K562 (cell line): ENCODE results near the gene ZBTB16. TPM values are rescaled to one million over a fixed set of nuclear protein-coding genes. Genes with fewer than 3 reads are reported as not detected.

Experiments
- CLOCK ChIP-seq: fragments of 250-450 bp; sonication (Bioruptor Pico); IDR thresholded peaks from 2 replicates; pipeline ENCODE4 v1.4.0; 2020; ENCODE audit warnings: mild to moderate bottlenecking, moderate library complexity, borderline replicate concordance
- HNRNPK ChIP-seq: fragments of 200-400 bp; formaldehyde crosslinking; IDR thresholded peaks from one replicate; pipeline ENCODE4 v1.6.1; 2018; ENCODE audit warnings: mild to moderate bottlenecking, low read depth, low read length; ENCODE audit not compliant: poor library complexity, severe bottlenecking
- L3MBTL2 ChIP-seq: fragments of 450-650 bp; IDR thresholded peaks from 2 replicates; pipeline ENCODE4 v1.6.1; 2016; ENCODE audit warnings: mild to moderate bottlenecking, moderate library complexity
- MEF2A ChIP-seq: IDR thresholded peaks from 2 replicates; pipeline ENCODE4 v1.6.1; 2011; ENCODE audit warnings: low read depth, mild to moderate bottlenecking, low read length, moderate library complexity; ENCODE audit not compliant: control insufficient read depth
- MIER1 ChIP-seq: fragments of 450-650 bp; IDR thresholded peaks from 2 replicates; pipeline ENCODE4 v1.6.1; 2016; ENCODE audit warnings: antibody characterized with exemption, mild to moderate bottlenecking, low read depth
- NFATC3 ChIP-seq: fragments of 450-650 bp; IDR thresholded peaks from 2 replicates; pipeline ENCODE4 v1.6.1; 2017; ENCODE audit warnings: mild to moderate bottlenecking
- POLR2A ChIP-seq: fragments of 450-650 bp; conservative IDR thresholded peaks from 2 replicates; pipeline ENCODE4 v1.6.1; 2016
- SIN3A ChIP-seq, 2 experiments: fragments of 150-350 bp in 1 of 2; IDR thresholded peaks; 2 replicates each; pipeline ENCODE4 v1.6.1; 2011 to 2016; ENCODE audit warnings: borderline replicate concordance in 2 of 2, low read depth in 2 of 2, low read length in 2 of 2, mild to moderate bottlenecking in 2 of 2, moderate library complexity in 2 of 2; ENCODE audit not compliant: control insufficient read depth in 1 of 2
- SMARCA5 ChIP-seq: fragments of 450-650 bp; IDR thresholded peaks from 2 replicates; pipeline ENCODE4 v1.6.1; 2016
- ZMIZ1 ChIP-seq, 2 experiments: fragments of 150-350 bp in 1 of 2; IDR thresholded peaks; 2 replicates each; pipeline ENCODE4 v1.6.1; 2012 to 2016; ENCODE audit warnings: low read depth in 2 of 2, low read length in 2 of 2, mild to moderate bottlenecking in 1 of 2, moderate library complexity in 1 of 2
- ZNF431 ChIP-seq: sonication (generic); formaldehyde crosslinking; IDR thresholded peaks from 2 replicates; pipeline ENCODE4 v1.8.0; 2022; ENCODE audit warnings: mild to moderate bottlenecking, missing genetic modification reagents
- ZNF699 ChIP-seq: fragments of 250-450 bp; sonication (Bioruptor Pico); IDR thresholded peaks from 2 replicates; pipeline ENCODE4 v1.8.0; 2021; ENCODE audit warnings: mild to moderate bottlenecking, moderate library complexity; ENCODE audit not compliant: insufficient replicate concordance
- ZNF707 ChIP-seq: fragments of 250-450 bp; sonication (Bioruptor Pico); conservative IDR thresholded peaks from 2 replicates; pipeline ENCODE4 v1.8.0; 2022; ENCODE audit warnings: inconsistent platforms, mild to moderate bottlenecking, moderate library complexity
- ZSCAN29 ChIP-seq: fragments of 450-650 bp; IDR thresholded peaks from 2 replicates; pipeline ENCODE4 v1.6.1; 2017
- polyA plus RNA-seq, 8 experiments: library from polyadenylated mRNA; depleted of rRNA in 4 of 8; stranded (reverse) in 5 of 8; unstranded in 3 of 8; fragments of >200 nt; fragmentation: Nextera tagmentation in 2 of 8; fragmentation: Illumina TruSeq in 1 of 8; extraction: Ambion mirVana in 2 of 8; extraction: Trizol in 1 of 8; gene quantifications; 2 replicates each; pipeline versions ENCODE4 v1.2.1 to v1.2.3, GENCODE V29; 2011 to 2014; ENCODE audit warnings: inconsistent platforms in 1 of 8, missing spikeins in 1 of 8
- total RNA-seq, 7 experiments: library from RNA; depleted of rRNA in 6 of 7; stranded (reverse); fragments of >200 nt in 6 of 7; fragmentation: Illumina TruSeq in 2 of 7; extraction: Trizol in 2 of 7; gene quantifications; 2 replicates each; pipeline versions ENCODE4 v1.2.1 to v1.2.3, GENCODE V29; 2011 to 2021; ENCODE audit warnings: low replicate concordance in 1 of 7
- TF ChIP-seq, protein P1 (sequence below): fragments of 450-650 bp; IDR thresholded peaks from one replicate; pipeline ENCODE4 v1.6.1; 2018; ENCODE audit warnings: mild to moderate bottlenecking, moderate library complexity; ENCODE audit not compliant: partially characterized antibody
- TF ChIP-seq, protein P2 (sequence below): fragments of 250-450 bp; sonication (Bioruptor Pico); IDR thresholded peaks from 2 replicates; pipeline ENCODE4 v1.4.0; 2020; ENCODE audit warnings: mild to moderate bottlenecking, moderate library complexity

Gene ZBTB16
- total and polyA plus RNA-seq, 9 of the 15 experiments (the other 6 are each of a cell fraction or from before 2014, with no cell fraction given): 0.06 to 0.40 (median 0.24) TPM; not detected in 4

DNA sequence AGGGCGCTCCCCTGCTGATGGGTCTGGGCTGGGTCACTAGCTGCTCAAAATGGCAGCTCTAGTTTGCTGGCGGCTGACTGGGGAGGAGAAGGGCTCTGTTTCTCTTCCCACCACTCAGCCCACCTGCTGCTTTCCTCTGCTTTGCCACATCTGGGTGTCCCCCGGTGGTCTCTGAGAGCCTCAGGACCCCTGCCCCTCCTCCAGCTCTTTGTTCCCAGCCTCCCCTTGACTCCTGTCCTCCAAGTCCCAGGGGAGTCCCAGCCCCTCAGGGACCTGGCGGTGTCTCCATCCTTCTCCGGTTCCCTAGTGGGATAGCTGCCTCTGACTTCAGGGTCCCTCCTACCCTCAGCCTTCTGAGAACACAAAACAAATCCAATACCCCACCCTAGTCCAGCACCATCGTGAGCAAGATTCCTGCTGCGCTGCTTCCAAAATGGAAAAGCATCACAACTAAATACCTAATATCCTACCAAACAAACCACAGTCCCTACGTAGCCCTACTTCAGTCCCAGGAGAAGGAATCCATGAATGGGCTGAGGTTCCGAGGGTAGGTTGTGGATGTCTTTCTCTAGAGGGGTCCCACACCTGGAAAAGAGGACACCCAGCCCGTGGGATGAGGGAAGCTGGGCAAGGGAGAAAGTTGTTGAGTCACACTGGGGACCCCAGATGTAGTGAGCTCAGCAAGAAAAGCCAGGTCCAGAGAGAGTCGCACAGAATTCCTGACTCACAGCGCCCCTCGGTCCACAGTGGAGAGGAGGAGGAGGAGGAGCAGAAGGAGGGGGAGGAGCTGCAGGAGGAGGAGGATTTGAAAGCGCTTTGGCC, 191.7 kb downstream of the ZBTB16 start (continued):
- TF ChIP-seq, protein P1, sequence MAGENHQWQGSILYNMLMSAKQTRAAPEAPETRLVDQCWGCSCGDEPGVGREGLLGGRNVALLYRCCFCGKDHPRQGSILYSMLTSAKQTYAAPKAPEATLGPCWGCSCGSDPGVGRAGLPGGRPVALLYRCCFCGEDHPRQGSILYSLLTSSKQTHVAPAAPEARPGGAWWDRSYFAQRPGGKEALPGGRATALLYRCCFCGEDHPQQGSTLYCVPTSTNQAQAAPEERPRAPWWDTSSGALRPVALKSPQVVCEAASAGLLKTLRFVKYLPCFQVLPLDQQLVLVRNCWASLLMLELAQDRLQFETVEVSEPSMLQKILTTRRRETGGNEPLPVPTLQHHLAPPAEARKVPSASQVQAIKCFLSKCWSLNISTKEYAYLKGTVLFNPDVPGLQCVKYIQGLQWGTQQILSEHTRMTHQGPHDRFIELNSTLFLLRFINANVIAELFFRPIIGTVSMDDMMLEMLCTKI: no peak
- TF ChIP-seq, protein P2, sequence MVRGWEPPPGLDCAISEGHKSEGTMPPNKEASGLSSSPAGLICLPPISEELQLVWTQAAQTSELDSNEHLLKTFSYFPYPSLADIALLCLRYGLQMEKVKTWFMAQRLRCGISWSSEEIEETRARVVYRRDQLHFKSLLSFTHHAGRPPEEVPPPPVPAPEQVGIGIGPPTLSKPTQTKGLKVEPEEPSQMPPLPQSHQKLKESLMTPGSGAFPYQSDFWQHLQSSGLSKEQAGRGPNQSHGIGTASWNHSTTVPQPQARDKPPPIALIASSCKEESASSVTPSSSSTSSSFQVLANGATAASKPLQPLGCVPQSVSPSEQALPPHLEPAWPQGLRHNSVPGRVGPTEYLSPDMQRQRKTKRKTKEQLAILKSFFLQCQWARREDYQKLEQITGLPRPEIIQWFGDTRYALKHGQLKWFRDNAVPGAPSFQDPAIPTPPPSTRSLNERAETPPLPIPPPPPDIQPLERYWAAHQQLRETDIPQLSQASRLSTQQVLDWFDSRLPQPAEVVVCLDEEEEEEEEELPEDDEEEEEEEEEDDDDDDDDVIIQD (CRISPR knock-in tag): no peak
- TF ChIP-seq ZNF431 (no peak), ZNF707 (CRISPR knock-in tag) (no peak), ZNF699 (CRISPR knock-in tag) (no peak), MEF2A (no peak), SMARCA5 (no peak), HNRNPK (no peak), ZSCAN29 (no peak), POLR2A (no peak), SIN3A (IDR thresholded peaks at IDR 0.05; ENCODE audit: borderline replicate concordance in 2 of 2, control insufficient read depth in 1 of 2, low read depth in 2 of 2, low read length in 2 of 2) (no peak), NFATC3 (no peak), CLOCK (CRISPR knock-in tag) (no peak), MIER1 (no peak), ZMIZ1 (IDR thresholded peaks at IDR 0.05; ENCODE audit: low read depth in 2 of 2, low read length in 2 of 2) (no peak), L3MBTL2 (no peak)
